NCI-H1694 (cell line): Measurements from ENCODE around the gene SGMS1.

Source experiments
- DNase-seq: peaks from one replicate; lab custom pipeline; 2025; lab: John Stamatoyannopoulos, UW

Gene SGMS1

DNA sequence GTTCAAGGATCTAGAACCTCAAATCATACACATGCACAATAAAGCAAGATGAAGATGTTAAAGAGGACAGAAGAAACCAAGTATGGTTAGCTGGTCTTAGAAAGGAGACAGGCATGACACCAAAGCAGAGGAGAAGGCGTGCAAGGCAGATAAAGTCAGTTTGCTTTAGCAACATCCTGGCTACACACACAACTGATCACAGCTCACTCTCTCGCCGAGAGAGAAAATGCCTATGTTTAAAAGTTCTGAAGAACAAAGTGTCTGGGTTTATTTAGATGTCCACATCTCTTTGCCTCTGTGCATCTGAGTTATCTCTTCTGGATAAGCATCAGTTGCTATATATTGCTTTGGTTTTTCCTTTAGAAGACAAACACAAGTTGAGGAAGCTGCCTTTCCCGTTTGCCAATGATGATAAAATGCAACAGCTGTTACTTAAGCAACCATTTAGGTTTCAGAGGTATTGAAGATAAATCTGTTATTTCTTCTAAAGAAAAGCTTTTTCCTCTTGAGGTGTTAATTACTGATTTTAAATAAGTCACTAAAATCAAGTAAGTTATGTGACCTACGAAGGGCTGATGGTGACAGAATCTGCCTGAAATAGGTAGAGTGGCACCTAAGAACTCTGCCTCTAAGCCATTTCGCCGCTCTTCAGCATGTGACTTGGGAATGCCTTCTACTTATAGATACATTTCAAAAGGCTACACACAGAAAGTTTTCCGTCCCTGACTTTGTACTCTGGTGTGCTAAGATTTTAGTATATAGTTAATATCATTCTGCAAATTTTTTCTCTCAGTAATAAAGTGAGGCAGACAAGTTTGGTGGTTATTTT, 226.2 kb downstream of the SGMS1 start:
- DNase-seq: no peak

- no peak for DNase-seq
Observed at GRCh38 chr10:50396491-50397311, 227.1 kb downstream of the SGMS1 start.

- DNase-seq: no peak
Observed at GRCh38 chr10:50395851-50396250, 227.9 kb downstream of the SGMS1 start.

DNA sequence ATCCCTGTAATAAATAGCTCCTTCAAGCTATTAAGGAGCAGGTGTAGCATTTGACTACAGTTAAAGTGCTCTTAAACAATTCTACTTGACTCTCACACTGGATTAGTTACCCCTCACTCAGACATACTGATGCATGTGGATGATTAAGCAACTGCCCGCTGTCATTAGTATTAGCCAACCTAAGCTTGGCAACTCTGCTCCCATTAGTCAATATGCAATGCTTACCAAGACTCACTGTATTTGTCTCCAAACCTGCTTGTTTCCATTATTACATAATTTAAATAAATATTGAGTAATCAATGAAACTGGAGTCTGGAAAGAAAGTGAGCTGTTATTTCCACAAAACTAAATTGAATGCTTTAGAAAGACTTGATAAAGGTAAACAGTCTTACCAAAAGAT, 228.5 kb downstream of the SGMS1 start:
- no peak for DNase-seq

DNA sequence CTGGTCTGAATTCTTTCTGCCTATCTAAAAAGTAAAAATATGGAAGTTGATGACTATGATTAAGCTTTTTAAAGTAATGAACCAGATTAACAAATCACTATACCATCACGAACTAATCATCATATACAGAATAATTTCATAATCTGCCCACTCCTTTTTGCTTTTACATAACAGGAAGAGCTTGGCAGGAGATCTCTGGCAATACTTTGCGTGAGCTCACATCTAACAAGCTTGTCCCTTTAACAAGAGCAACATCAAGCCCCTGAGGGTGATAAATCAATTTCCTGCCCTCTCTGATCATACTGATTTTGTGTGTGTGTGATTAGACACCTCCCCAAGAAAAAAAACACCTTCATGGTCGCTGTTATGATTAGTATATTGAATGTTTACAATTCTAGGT, 228.9 kb downstream of the SGMS1 start:
- no peak for DNase-seq

- DNase-seq: no peak
Observed at GRCh38 chr10:50393784-50394467, 229.8 kb downstream of the SGMS1 start.

DNA sequence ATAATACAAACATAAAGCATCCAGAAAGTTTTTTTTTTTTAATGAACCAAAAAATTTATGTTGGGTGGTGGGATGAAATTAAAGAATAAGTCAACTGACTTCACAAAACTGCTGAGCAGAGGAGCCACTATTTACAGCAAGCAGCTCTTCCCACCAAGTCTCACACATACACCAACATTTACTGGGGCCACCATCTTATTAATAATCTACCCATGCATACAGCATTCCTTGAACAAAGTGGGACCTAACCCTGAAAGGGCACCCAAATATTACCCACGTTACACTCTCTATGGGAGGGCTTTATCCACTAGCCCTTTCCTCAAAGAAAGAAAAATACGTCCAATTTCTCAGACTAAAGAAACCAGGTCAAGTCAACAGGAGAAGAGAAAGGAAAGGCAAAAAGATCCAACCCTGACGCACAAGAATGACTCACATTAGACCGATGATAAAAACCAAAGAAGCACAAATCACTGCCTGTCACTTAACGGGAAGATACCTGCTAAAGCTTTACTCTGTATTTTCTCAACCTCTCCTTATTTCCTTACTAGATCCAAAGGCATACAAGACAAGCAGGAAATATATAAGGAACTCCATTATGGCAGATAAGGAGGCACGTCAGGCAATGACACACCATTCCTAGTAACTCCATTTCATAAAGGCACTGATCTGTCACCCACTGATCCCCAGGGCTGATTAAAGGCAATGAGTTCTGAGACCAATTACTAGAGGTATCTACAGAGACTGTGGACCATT, 230.6 kb downstream of the SGMS1 start:
- no peak for DNase-seq

DNA sequence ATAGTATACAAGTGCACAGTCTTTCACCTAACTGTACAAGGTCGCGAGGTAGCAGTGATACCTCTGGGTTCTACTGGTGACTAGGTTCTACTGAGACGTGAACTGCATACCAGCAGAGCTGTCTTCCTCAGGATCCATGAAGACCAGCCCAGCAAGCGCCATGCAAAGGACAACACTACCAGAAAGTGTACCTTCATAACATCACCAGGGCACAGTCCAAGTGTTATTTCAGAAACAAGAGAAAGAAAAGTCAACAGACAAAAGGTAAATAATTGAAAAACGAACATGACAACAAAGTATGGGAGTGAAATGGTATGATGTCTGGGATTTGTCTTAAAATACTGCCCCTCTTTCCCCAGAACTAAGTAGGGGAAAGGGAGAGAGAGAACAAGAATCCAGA, 231.3 kb downstream of the SGMS1 start:
- DNase-seq: no peak

DNA sequence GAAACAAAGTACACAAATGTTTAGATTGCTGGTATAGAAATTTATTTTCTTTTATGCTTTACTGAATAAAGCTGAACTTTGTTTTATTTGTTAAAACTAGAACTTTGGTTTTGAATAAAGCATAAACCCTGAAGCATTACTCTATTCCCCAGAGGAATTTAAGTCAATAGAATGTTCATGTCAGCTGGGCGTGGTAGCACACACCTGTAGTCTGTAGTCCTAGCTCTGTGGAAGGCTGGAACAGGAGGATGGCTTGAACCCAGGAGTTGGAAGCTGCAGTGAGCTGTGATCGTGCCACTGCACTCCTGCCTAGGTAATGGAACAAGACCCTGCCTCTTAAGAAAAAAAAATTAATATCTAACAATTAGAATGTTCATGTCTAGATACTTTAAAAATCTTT, 233.5 kb downstream of the SGMS1 start:
- no peak for DNase-seq

GRCh38 chr10:50388181-50388580, 235.6 kb downstream of the SGMS1 start:
- no peak for DNase-seq

DNA sequence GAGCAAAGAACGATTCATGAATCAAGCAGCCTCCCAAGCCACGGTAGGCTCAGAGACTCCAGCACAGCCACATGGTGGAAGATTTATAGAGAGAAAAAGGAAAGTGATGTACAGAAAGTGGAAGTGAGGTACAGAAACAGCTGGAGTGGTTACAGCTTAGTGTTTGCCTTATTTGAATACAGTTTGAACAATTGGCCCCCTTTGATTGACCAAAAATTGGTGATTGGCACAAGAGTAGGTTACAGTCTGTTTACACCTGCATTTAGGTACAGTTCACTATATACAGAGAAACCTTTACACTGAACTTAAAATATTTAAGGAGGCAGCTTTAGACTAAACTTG, 236.1 kb downstream of the SGMS1 start:
- DNase-seq: no peak

DNA sequence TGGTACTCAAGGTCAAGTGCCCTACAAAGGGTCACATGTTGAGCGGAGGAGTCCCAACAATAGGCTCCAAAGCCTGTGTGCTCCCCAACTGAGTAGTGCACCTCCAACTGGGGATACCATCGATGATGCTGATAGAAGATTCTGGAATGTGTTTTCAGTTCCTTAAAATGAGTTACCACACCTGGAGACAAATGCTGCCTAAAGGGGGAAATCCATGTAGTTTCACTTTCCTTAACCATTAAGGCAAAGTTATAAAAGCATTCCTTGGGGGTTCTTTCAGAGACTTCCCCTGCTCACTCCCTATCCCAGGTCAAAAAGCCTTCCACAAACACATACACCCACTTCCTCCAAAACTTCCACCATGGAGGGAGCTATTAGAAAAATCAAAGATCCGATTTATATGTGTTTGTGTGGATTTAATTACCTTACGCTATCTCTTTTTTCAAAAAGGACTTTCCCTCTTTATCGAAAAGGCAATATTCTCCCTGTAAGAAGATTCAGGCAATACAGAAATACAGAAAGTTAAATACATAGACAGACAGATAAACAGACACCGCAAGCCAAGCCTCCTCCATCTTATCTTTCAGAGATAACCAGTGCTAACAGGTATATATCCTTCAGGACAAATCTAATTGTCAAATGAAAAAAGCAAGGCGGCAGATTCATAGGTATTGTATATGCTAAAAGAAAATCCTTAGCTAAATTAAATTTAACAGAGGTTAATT, 236.6 kb downstream of the SGMS1 start:
- no peak for DNase-seq

DNA sequence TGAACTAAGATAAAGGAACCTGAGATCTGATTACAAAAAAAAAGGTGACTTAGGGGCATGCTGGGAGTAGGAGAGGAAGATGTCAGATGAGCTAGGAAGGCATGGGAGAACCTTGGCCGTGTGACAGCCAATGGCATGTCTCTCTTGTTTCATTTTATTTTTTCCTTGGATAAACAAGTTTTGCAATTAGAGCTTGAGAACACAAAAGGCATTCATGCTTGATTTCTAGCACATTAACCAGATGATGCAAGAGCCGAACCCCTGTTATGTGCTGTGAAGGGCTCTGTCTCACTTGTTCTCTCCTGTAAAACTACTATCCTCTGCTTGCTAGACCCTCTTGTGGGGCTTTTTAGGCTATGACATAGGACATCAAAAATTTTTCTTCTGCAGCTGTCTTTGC, 238.1 kb downstream of the SGMS1 start:
- no peak for DNase-seq

DNA sequence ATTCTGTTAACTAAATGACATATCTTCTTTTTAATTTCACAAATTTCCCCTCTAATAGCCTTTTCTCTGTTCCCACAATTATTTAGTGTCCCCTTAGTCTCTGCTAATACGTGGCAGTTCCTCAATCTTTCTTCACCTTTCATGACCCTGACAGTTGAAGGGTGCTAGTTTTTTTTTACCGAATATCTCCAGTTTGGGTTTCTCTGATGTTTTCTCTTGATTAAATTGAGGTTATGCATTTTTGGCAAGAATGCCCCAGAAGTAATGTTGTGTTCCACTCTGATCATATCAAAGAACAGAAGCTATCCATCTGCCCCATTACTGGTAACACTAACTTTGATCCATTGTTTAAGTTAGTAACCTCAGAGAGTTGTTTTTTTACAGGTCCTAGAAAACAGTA, 238.9 kb downstream of the SGMS1 start:
- no peak for DNase-seq

DNA sequence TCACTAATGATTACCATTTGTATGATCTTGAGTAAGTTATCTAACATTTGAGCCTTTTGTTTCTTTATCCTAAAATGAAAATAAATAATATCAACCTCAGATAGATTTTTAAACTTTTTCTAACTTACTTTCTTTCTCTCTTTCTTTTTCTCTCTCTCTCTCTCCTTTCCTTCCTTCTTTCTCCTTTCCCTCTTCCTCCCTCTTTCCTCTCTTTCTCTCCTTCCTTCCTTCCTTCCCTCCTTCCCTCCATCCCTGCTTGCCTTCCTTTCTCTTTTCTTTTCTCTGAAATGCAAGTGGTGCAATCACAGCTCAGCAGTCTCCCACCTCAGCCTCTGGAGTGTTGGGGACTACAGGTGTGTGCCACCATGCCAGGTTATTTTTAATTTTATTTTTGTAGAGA, 239.5 kb downstream of the SGMS1 start:
- DNase-seq: no peak

DNA sequence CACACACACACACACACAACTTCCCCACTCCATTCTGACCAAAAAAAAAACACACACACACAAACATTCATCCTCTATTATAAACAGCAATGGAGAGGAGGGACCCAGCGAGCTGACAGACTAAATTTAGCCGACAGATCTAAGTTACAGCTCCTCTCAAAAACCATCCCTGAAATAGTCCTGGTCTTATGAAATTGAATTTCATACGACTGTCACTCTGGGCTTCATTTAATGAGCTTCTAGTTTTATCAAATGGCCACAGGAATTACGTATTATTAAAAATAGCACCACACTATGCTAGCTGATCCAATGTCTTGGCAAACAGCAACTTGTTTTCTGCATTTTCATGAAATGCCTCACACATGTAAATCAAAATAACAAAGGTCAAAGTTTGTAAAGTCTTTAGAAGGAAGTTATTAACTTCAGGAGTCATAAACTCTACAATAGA, 241.2 kb downstream of the SGMS1 start:
- no peak for DNase-seq

GRCh38 chr10:50381642-50382041, 242.1 kb downstream of the SGMS1 start:
- no peak for DNase-seq

GRCh38 chr10:50379616-50380015, 244.1 kb downstream of the SGMS1 start:
- no peak for DNase-seq

GRCh38 chr10:50375745-50376144, 248.0 kb downstream of the SGMS1 start:
- DNase-seq: no peak

DNA sequence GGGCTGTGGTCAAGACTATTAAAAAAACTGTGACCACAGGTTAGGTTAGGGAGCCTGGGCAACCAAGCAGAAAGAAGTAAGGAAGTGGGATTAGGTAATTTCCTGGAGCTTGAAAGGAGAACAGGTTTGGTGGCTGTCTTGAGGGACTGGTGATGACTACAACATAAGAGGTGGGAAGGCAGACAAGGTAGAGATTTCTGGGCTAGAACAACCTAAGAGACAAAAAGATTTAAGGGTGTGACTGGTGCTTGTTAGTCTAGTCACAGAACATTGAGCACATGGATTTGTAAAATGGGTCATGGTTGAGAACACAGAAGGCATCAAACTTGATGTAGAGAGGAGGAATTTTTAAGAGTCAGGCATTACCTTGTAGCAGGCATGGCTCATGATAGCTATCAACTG, 248.7 kb downstream of the SGMS1 start:
- DNase-seq: no peak

GRCh38 chr10:50373821-50374501, 249.8 kb downstream of the SGMS1 start:
- no peak for DNase-seq
